Stimulated activated naive B cell treated with anti-CD40 and anti-IgM and Interleukin-4, amounts not matched to agents 10 μg/mL and 1 μg/mL and 100 μg/mL, for 72 hours (primary cell): ENCODE results near the gene DRICH1.
"Not testable (repeated sequence)": the region's sequence is repeated elsewhere in the genome, so short reads cannot be mapped to it uniquely, and the experiment has no call there.

Source experiments
- ATAC-seq, 2 donors: fragments of 150-1000 bp; cut with Tn5 transposase; replicated peaks; 2 replicates each; pipeline ENCODE4 v1.10.0; 2021; ENCODE audit warnings: moderate library complexity in 1 of 2
- DNase-seq: peaks from one replicate; pipeline ENCODE4 v3.0.0; 2021
- H3K27ac Mint-ChIP-seq: one replicate; pipeline ENCODE4 v1.8.0; 2022; ENCODE audit warnings: mild to moderate bottlenecking, mixed read lengths
- H3K27me3 Mint-ChIP-seq, 2 donors: one replicate each; pipeline ENCODE4 v1.8.0; 2022; ENCODE audit warnings: mixed read lengths in 2 of 2
- H3K36me3 Mint-ChIP-seq, 2 donors: one replicate each; pipeline ENCODE4 v1.8.0; 2022; ENCODE audit warnings: mixed read lengths in 2 of 2, mild to moderate bottlenecking in 1 of 2
- H3K4me1 Mint-ChIP-seq, 2 donors: one replicate each; pipeline ENCODE4 v1.8.0; 2022; ENCODE audit warnings: mixed read lengths in 2 of 2, mild to moderate bottlenecking in 1 of 2
- H3K4me3 Mint-ChIP-seq, 2 donors: one replicate each; pipeline ENCODE4 v1.8.0; 2022; ENCODE audit warnings: mild to moderate bottlenecking in 2 of 2, mixed read lengths in 2 of 2, moderate library complexity in 1 of 2
- H3K9me3 Mint-ChIP-seq, 2 donors: one replicate each; pipeline ENCODE4 v1.8.0; 2022; ENCODE audit warnings: mixed read lengths in 2 of 2, mild to moderate bottlenecking in 1 of 2

Gene DRICH1

DNA sequence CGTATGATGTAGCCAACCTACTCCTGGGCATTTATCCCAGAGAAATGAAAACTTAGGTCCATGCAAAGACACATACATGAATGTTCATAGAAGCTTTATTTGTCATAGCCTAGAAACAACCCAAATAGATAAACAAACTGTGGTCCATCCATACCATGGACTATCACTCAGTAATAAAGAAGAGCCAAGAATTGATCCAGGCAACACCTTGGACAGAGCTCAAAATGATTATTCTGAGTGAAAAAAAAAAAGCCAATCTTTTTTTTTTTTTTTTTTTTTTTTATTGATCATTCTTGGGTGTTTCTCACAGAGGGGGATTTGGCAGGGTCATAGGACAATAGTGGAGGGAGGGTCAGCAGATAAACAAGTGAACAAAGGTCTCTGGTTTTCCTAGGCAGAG, 71.9 kb downstream of the DRICH1 start:
- not testable (repeated sequence) for H3K4me3 Mint-ChIP-seq, H3K36me3 Mint-ChIP-seq, H3K4me1 Mint-ChIP-seq, H3K27ac Mint-ChIP-seq, DNase-seq, ATAC-seq, H3K9me3 Mint-ChIP-seq
- H3K27me3 Mint-ChIP-seq: peaks cover 14 to 15% of the 10 kb centered on the region in 2 donors
